Stimulated activated CD8-positive, alpha-beta memory T cell treated with anti-CD3 and anti-CD28 coated beads, Interleukin-7, amount 100 ng/mL, for 1 hour (primary cell): ENCODE measurements around the gene HSD17B2.

Experiments used
- DNase-seq, 2 donors: peaks; one replicate each; pipeline ENCODE4 v3.0.0-alpha.2; 2020; ENCODE audit warnings: low read depth in 2 of 2

The HSD17B2 gene

DNA sequence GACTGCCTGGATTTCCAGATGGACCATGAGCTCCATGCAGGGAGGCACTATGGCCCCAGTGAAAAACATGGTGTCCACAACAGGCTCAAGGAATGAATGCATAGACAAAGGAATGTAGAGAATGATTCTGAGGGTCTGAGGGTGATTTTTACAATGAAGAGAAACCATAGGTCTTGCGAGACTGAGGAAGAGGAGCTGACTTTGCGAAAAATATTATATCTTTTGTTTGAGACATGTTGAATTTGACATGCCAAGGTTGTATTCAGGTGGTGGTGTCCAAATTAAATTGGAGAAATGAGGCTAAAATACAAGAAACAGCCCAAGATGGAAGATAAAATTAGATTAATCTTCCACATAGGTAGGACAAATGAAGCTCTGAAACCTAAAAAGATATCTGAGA lies 12.7 kb downstream of the HSD17B2 start:
- no peak for DNase-seq

- no peak for DNase-seq
Observed at GRCh38 chr16:82049484-82049883, 14.4 kb downstream of the HSD17B2 start.

DNA sequence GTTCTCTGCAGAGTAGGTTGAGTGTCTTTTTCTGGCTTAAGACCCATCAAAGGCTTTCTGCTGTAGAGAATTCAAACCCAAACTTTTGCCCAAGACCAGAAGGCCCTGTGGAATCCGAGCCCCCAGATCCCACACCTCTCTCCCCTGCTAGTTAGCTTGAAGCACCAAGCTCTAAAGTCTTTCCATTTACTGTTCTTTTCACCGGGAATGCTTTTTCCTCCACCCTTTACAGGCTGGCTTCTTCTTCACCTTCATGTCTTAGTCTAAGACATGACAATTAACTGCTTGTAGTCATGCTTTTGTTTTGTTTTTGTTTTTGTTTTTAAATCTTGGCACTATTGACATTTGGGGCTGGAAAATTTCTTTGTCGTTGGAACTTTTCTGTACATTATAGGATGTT lies 15.5 kb downstream of the HSD17B2 start:
- DNase-seq = no peak

DNA sequence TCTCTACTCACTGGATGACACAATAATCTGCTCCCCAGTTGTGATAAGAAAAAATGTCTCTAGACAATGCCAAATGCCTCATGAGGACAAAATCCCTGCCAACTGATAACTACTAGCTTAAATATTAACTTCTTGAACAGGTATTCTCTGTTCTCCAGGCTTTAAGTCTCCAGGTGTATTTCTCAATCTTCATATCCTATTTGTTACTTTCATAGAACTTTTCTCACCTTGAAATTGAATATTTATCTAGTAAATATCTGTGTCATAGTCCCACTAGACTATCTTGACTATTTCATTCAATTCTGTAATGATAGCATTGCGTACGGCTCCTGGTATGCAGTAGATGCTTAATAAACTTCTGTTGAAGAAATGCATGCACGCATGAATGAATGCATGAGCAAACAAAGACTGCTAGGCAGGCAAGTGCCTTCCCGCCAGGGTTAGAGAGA lies 15.9 kb downstream of the HSD17B2 start:
- no peak for DNase-seq

DNA sequence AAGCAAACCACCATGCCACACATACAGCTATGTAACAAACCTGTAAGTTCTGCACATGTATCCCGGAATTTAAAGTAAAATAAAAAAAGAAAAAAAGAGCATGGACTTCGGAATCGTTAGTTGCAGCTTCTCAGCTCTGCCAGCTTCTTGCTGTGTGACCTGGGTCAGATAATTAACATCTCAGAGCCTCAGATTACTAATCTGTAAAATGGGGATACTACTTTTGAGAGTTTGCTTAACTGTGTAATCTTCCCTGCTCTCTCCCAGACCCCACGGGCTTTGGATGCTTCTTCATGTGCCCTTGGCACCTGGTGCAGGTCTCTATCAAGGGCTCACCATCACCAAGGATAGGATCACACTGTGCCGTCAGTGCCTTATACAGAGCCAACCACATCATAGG lies 16.6 kb downstream of the HSD17B2 start:
- no peak for DNase-seq

DNA sequence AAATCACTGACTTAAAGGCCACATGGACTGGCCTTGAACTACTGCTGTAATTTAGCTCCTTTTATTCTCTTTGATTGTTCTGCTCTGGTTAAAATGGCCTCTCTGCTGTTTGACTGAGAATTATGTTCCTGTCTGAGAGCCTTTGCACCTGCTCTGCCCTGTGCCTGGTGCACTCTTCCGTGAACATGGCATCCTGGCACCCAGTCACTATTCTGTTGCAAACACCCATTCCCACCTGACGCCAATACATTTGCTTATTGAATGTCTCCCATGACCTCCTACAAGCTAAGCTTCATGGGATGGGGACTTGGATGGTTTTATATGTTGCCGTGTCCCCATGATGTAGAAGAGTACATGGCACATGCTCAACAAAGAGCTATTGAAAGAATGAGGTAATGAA lies 20.1 kb downstream of the HSD17B2 start:
- DNase-seq = no peak

DNA sequence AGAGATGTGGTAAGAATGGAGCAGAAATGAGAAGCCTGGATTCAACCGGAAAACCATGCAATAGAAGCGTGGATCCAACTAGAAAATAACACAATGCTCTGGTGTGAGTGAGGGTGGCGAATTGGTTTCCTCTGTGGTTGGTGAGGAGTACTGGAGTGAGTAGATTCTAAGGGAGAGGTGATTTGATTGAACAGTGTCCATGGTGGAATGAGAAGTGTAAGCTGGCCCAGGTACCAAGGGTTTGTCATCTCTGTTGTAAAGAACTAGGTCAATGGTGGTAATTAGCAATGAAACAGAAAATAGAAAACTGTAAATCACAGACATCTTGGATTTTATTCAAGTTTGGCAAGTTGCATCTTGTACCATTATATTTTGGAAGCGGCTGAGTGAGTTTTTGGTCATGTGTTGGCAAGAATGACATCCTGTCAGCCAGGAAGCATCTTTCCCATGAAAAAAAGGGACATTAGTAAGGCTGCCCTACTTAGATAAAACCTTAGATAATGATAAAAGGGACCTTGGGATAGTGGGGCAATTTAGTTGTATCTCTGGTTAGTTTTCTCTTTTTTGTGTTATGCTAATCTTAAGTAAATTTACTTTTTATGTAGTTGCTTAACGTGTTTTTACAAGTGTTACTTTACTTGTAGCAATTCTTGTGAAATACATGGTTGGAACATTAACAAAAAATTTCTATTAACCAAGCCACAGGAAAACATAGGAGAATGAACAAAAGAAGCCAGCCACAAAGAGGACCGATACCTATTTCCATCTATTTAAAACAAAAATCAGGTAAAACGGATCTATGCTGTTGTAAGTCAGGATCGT lies 20.9 kb downstream of the HSD17B2 start:
- no peak for DNase-seq

GRCh38 chr16:82056550-82056896 lies 21.5 kb downstream of the HSD17B2 start:
- DNase-seq = no peak

GRCh38 chr16:82059161-82059982 lies 24.3 kb downstream of the HSD17B2 start:
- DNase-seq = no peak

- no peak for DNase-seq
Observed at GRCh38 chr16:82059983-82060421, 24.9 kb downstream of the HSD17B2 start.

GRCh38 chr16:82061861-82062525 lies 26.9 kb downstream of the HSD17B2 start:
- DNase-seq = no peak

- no peak for DNase-seq
Observed at GRCh38 chr16:82062645-82063058, 27.6 kb downstream of the HSD17B2 start.

- no peak for DNase-seq
Observed at GRCh38 chr16:82063456-82064082, 28.5 kb downstream of the HSD17B2 start.

- no peak for DNase-seq
Observed at GRCh38 chr16:82067042-82067803, 32.2 kb downstream of the HSD17B2 start.

DNA sequence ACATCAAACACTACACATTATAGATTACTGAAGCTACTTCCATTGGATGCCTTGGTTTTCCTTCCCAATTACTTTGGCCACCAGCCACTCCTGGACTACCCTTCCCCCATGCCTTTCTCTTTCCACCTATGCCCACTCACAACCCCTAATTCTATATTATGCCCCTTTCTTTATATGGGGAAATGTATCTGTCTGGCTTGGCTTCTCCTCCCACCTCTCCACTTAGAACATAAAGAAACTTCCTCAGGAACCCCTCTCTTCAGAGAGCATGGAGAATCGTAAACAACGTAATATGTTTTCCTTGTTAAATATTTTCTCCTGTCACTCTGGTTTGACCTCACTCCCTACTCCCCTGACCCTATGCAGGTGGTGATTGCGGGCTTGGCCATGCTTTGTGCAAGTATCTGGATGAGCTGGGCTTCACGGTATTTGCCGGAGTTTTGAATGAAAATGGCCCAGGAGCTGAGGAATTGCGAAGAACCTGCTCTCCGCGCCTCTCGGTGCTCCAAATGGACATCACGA lies 32.8 kb downstream of the HSD17B2 start:
- no peak for DNase-seq

GRCh38 chr16:82070656-82071369 lies 35.8 kb downstream of the HSD17B2 start:
- no peak for DNase-seq

DNA sequence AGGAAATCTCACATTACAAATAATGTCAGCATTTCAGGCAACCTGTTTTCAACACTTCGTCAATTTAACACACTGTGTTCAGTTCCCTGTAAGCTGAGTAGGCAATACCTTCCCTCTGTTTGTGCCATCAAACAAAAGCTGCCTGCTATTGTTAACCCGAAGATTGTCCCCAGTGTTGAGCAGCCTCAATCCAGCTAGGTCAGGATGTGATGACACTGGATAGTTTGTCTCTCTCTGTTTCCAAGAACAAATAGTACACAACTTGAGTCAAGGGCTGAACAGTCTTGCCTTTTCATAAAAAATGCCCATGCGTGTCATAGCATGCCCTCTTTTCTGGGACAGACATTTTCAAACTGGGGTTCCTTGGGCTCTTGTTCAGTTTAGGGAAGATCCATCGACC lies 36.4 kb downstream of the HSD17B2 start:
- no peak for DNase-seq

DNA sequence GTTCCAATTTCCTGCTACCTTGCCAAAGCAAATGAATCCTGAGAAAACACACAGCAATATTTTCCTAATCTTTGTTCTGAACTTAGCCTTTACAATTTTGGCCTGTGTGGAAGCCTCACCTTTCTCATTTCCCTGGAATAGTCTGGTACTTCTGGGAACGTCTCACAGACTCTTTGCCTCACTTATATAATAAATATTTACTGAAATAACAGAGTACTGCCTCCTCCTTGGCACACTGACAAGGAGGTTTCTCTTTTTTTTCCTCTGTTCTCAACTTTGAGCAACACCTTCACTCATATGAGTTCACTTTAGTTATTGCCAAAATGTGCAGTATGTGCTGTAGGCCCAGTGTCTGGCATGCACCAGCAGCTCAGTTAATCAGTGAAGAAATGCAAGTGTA lies 37.3 kb downstream of the HSD17B2 start:
- DNase-seq = no peak

- DNase-seq = no peak
Observed at GRCh38 chr16:82074019-82074558, 39.0 kb downstream of the HSD17B2 start.

- DNase-seq = no peak
Observed at GRCh38 chr16:82078125-82078524, 43.1 kb downstream of the HSD17B2 start.
